HCT116 (cell line): ENCODE data around the gene ACTL6B. TPM values are rescaled to one million over a fixed set of nuclear protein-coding genes. Genes with fewer than 3 reads are reported as not detected.

ENCODE experiments used
- ATAC-seq: fragments of 200-7000 bp; cut with Tn5 transposase; 2 replicates; pipeline ENCODE4 v1.9.1; 2020; ENCODE audit warnings: mild to moderate bottlenecking, moderate library complexity
- BruUV-seq: library from RNA; stranded (reverse); fragments of 400-500 nt; replicated peaks from 2 replicates; lab custom pipeline; 2021; lab: Mats Ljungman, UMichigan
- CTCF ChIA-PET: fragments of 300-600 bp; sonication (Branson Sonifier 250); formaldehyde crosslinking; loops from one replicate; lab custom pipeline; 2021; ENCODE audit warnings: antibody characterized with exemption; lab: Charles Lee
- POLR2A ChIA-PET: fragments of 300-600, 350-600 bp; sonication (Branson Sonifier 250); formaldehyde crosslinking; loops from one replicate; lab custom pipeline; 2021; ENCODE audit warnings: antibody characterized with exemption; lab: Charles Lee
- RAD21 ChIA-PET, 2 experiments: fragments of 300-600 bp; sonication (Branson Sonifier 250); formaldehyde crosslinking; loops; one replicate each; lab custom pipeline; 2023; ENCODE audit warnings: low total read pairs in 2 of 2; ENCODE audit not compliant: uncharacterized antibody in 2 of 2, unreplicated experiment in 2 of 2, low non-redundant PET in 1 of 2; lab: Charles Lee
- DNase-seq: peaks from one replicate; pipeline ENCODE4 v3.0.0-alpha.2; 2010; ENCODE audit warnings: low read depth, low spot score
- H2AFZ ChIP-seq: fragments of 200-600 bp; shearing (Covaris generic), sonication (generic); 2 replicates; pipeline ENCODE4 v1.6.1; 2017; ENCODE audit warnings: low read depth, mixed run types, mixed read lengths, antibody characterized with exemption, low read length; ENCODE audit not compliant: poor library complexity, severe bottlenecking
- H3K27ac ChIP-seq: 2 replicates; pipeline ENCODE4 v1.5.1; 2012; ENCODE audit warnings: low read depth, low read length
- H3K27me3 ChIP-seq: fragments of 200-600 bp; sonication (generic); 2 replicates; pipeline ENCODE4 v1.6.1; 2016; ENCODE audit warnings: mixed run types, low read length, mixed read lengths; ENCODE audit not compliant: insufficient read depth
- H3K36me3 ChIP-seq, 2 experiments: fragments of 200-500 bp in 1 of 2; fragments of 200-600 bp in 1 of 2; sonication (Bioruptor generic) in 1 of 2; sonication (generic) in 1 of 2; 2 replicates each; pipeline versions ENCODE4 v1.5.1 to v1.6.1; 2014 to 2016; ENCODE audit warnings: low read length in 2 of 2, inconsistent platforms in 1 of 2, mixed read lengths in 1 of 2, mixed run types in 1 of 2; ENCODE audit not compliant: insufficient read depth in 2 of 2, control insufficient read depth in 1 of 2
- H3K4me1 ChIP-seq, 2 experiments: fragments of 200-600 bp in 1 of 2; sonication (generic) in 1 of 2; 2 replicates each; pipeline versions ENCODE4 v1.5.1 to v1.6.1; 2012 to 2017; ENCODE audit warnings: low read length in 2 of 2, inconsistent platforms in 1 of 2, mild to moderate bottlenecking in 1 of 2, mixed read lengths in 1 of 2, mixed run types in 1 of 2, moderate library complexity in 1 of 2; ENCODE audit not compliant: insufficient read depth in 2 of 2, control insufficient read depth in 1 of 2
- H3K4me2 ChIP-seq: fragments of 200-600 bp; sonication (generic); 2 replicates; pipeline ENCODE4 v1.6.1; 2017; ENCODE audit warnings: mixed run types, low read length, mixed read lengths
- H3K4me3 ChIP-seq, 2 experiments: fragments of 200-600 bp in 1 of 2; sonication (generic) in 1 of 2; replicated peaks in 1 of 2; 2 replicates each; pipeline ENCODE4 v1.5.1; 2011 to 2016; ENCODE audit warnings: low read length in 2 of 2, control low read depth in 1 of 2, low read depth in 1 of 2, mild to moderate bottlenecking in 1 of 2, mixed read lengths in 1 of 2, mixed run types in 1 of 2
- H3K79me2 ChIP-seq: fragments of 200-600 bp; sonication (generic); 2 replicates; pipeline ENCODE4 v1.6.1; 2017; ENCODE audit warnings: mild to moderate bottlenecking, mixed run types, low read length, moderate library complexity, mixed read lengths; ENCODE audit not compliant: insufficient read depth
- H3K9ac ChIP-seq: fragments of 200-600 bp; sonication (generic); 2 replicates; pipeline ENCODE4 v1.6.1; 2016; ENCODE audit warnings: low read length, mixed read lengths
- H3K9me2 ChIP-seq: fragments of 200-600 bp; sonication (generic), shearing (Covaris generic); 2 replicates; pipeline ENCODE4 v1.6.1; 2017; ENCODE audit warnings: mixed run types, mild to moderate bottlenecking, moderate library complexity; ENCODE audit not compliant: insufficient read depth
- H3K9me3 ChIP-seq, 2 experiments: fragments of 200-500 bp in 1 of 2; fragments of 200-600 bp in 1 of 2; sonication (Bioruptor generic) in 1 of 2; sonication (generic) in 1 of 2; 2 replicates each; pipeline ENCODE4 v1.6.1; 2014 to 2017; ENCODE audit warnings: low read length in 2 of 2, mixed read lengths in 2 of 2, inconsistent platforms in 1 of 2, low read depth in 1 of 2, mild to moderate bottlenecking in 1 of 2, mixed run types in 1 of 2, moderate library complexity in 1 of 2; ENCODE audit not compliant: control insufficient read depth in 1 of 2, insufficient read depth in 1 of 2
- H4K20me1 ChIP-seq: fragments of 200-600 bp; sonication (generic), shearing (Covaris generic); 2 replicates; pipeline ENCODE4 v1.6.1; 2017; ENCODE audit warnings: mixed run types, mild to moderate bottlenecking, moderate library complexity; ENCODE audit not compliant: insufficient read depth
- CBX3 ChIP-seq: IDR thresholded peaks from 2 replicates; pipeline ENCODE4 v1.6.1; 2012; ENCODE audit warnings: low read depth
- CEBPB ChIP-seq: IDR thresholded peaks from 2 replicates; pipeline ENCODE4 v1.6.1; 2012; ENCODE audit warnings: low read depth
- EGR1 ChIP-seq: IDR thresholded peaks from 2 replicates; pipeline ENCODE4 v1.6.1; 2012; ENCODE audit warnings: low read depth
- ELF1 ChIP-seq: IDR thresholded peaks from 2 replicates; pipeline ENCODE4 v1.6.1; 2012; ENCODE audit warnings: low read depth, borderline replicate concordance
- EZH2 ChIP-seq: fragments of 200-600 bp; sonication (generic); IDR thresholded peaks from 2 replicates; pipeline ENCODE4 v1.6.1; 2017; ENCODE audit warnings: antibody characterized with exemption, mixed run types
- EZH2phosphoT487 ChIP-seq: fragments of 200-600 bp; IDR thresholded peaks from 2 replicates; pipeline ENCODE4 v1.6.1; 2018; ENCODE audit warnings: antibody characterized with exemption, borderline replicate concordance
- FOSL1 ChIP-seq: IDR thresholded peaks from 2 replicates; pipeline ENCODE4 v1.6.1; 2012; ENCODE audit warnings: low read depth
- JUND ChIP-seq: IDR thresholded peaks from 2 replicates; pipeline ENCODE4 v1.6.1; 2012
- POLR2A ChIP-seq: IDR thresholded peaks from 2 replicates; pipeline ENCODE4 v1.7.0; 2011; ENCODE audit warnings: borderline replicate concordance; ENCODE audit not compliant: insufficient read depth, insufficient read length; ENCODE audit errors: extremely low read depth
- RAD21 ChIP-seq: IDR thresholded peaks from 2 replicates; pipeline ENCODE4 v1.6.1; 2012; ENCODE audit warnings: low read depth, mild to moderate bottlenecking
- SIN3A ChIP-seq: IDR thresholded peaks from 2 replicates; pipeline ENCODE4 v1.6.1; 2012; ENCODE audit warnings: low read depth
- SP1 ChIP-seq: IDR thresholded peaks from 2 replicates; pipeline ENCODE4 v1.6.1; 2012; ENCODE audit warnings: low read depth
- TCF7L2 ChIP-seq: IDR thresholded peaks from 2 replicates; pipeline ENCODE4 v1.7.0; 2011; ENCODE audit warnings: borderline replicate concordance, inconsistent platforms; ENCODE audit not compliant: insufficient read depth, insufficient read length; ENCODE audit errors: extremely low read depth
- YY1 ChIP-seq: IDR thresholded peaks from 2 replicates; pipeline ENCODE4 v1.6.1; 2011; ENCODE audit warnings: low read length, low read depth, moderate library complexity, mild to moderate bottlenecking; ENCODE audit not compliant: insufficient replicate concordance; ENCODE audit errors: extremely low read depth
- ZFX ChIP-seq: fragments of 450-650 bp; IDR thresholded peaks from 2 replicates; pipeline ENCODE4 v1.6.1; 2017
- ZNF274 ChIP-seq: fragments of 200-500 bp; sonication (Bioruptor generic); IDR thresholded peaks from 2 replicates; pipeline ENCODE4 v1.6.1; 2014; ENCODE audit warnings: mild to moderate bottlenecking, low read depth, low read length, inconsistent platforms
- intact Hi-C: fragments of 100-400 bp; cut with micrococcal nuclease; formaldehyde crosslinking; loops from 2 replicates; pipeline ENCODE4 v1.10.0; 2022
- total RNA-seq: library from RNA; stranded (reverse); gene quantifications from one replicate; pipeline ENCODE4 v1.2.1, GENCODE V29; 2021; ENCODE audit not compliant: unreplicated experiment
- TF ChIP-seq, protein P1 (sequence below): IDR thresholded peaks from 2 replicates; pipeline ENCODE4 v1.6.1; 2012
- TF ChIP-seq, protein P2 (sequence below), 3 experiments: fragments of 200-600 bp in 1 of 3; sonication (generic) in 1 of 3; IDR thresholded peaks in 2 of 3; conservative IDR thresholded peaks in 1 of 3; 2 replicates each; pipeline ENCODE4 v1.5.1; 2012 to 2017; ENCODE audit warnings: low read depth in 2 of 3, low read length in 2 of 3, antibody characterized with exemption in 1 of 3, borderline replicate concordance in 1 of 3, control low read depth in 1 of 3, mild to moderate bottlenecking in 1 of 3, mixed read lengths in 1 of 3, mixed run types in 1 of 3, moderate library complexity in 1 of 3; ENCODE audit not compliant: insufficient read depth in 1 of 3
- TF ChIP-seq, protein P3 (sequence below): IDR thresholded peaks from 2 replicates; pipeline ENCODE4 v1.6.1; 2011; ENCODE audit warnings: mild to moderate bottlenecking, low read length, moderate library complexity; ENCODE audit not compliant: insufficient replicate concordance; ENCODE audit errors: extremely low read depth

Gene ACTL6B
- total RNA-seq, 1 experiment from 2014 or later, result not detected

DNA sequence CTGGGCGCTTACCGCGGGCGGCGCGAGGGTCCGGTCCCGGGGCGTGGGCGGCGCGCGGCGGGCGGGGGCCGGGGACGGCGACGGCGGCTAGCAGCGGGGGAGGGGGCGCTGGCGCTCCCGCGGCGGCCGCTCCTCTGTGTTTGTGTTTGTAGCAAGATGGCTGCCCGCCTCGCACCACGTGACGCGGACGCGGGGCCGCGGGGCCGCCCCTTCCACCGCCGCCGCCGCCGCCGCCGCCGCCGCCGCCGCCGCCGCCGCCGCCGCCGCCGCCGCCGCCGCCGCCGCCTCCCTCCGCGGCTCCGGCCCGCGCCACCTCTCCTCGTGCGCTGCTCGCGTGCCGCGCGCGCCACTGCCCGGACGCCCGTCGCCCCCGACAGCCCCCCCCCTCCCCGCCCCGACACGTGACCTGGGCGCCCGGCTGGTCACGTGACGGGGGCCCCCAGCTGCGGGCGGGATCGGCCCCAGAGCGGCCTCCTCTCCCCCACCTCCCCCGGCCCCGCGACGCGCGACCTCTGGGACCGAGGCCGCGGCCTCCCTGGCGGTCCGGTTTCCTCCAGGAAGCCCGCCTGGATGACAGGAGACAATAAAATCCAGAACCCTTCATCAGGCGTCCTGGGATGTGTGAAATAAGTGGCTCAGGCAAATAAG, 38.0 kb upstream of the ACTL6B start, which contains the start of gene GIGYF1:
Gene GIGYF1 (minus strand): TSS at position 153 of the 648 bp plus-strand sequence. CDS start 6,012 bp downstream, outside the sequence.
- RAD21 ChIA-PET, result no interaction called here

More for the DNA sequence above, 38.0 kb upstream of the ACTL6B start, which contains the start of gene GIGYF1:
- no peak for TF ChIP-seq CEBPB
- no peak for TF ChIP-seq EGR1
- TF ChIP-seq SIN3A, result no peak
- no peak for TF ChIP-seq FOSL1
- TF ChIP-seq ZNF274, result no peak
- TF ChIP-seq, protein P1, sequence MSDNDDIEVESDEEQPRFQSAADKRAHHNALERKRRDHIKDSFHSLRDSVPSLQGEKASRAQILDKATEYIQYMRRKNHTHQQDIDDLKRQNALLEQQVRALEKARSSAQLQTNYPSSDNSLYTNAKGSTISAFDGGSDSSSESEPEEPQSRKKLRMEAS, result peak; percentile 67
- no peak for TF ChIP-seq JUND
- TF ChIP-seq, protein P2, sequence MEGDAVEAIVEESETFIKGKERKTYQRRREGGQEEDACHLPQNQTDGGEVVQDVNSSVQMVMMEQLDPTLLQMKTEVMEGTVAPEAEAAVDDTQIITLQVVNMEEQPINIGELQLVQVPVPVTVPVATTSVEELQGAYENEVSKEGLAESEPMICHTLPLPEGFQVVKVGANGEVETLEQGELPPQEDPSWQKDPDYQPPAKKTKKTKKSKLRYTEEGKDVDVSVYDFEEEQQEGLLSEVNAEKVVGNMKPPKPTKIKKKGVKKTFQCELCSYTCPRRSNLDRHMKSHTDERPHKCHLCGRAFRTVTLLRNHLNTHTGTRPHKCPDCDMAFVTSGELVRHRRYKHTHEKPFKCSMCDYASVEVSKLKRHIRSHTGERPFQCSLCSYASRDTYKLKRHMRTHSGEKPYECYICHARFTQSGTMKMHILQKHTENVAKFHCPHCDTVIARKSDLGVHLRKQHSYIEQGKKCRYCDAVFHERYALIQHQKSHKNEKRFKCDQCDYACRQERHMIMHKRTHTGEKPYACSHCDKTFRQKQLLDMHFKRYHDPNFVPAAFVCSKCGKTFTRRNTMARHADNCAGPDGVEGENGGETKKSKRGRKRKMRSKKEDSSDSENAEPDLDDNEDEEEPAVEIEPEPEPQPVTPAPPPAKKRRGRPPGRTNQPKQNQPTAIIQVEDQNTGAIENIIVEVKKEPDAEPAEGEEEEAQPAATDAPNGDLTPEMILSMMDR (IDR thresholded peaks at IDR 0.05 in 2 of 3, conservative IDR thresholded peaks at IDR 0.05 in 1 of 3; ENCODE audit: borderline replicate concordance in 1 of 3, insufficient read depth in 1 of 3, low read depth in 2 of 3, low read length in 2 of 3), result no peak
- TF ChIP-seq ELF1, result no peak
- TF ChIP-seq POLR2A, result no peak
- TF ChIP-seq EZH2phosphoT487, result no peak
- no peak for TF ChIP-seq SP1
- no peak for TF ChIP-seq TCF7L2
- TF ChIP-seq CBX3, result no peak
- peak; percentile 74 for TF ChIP-seq YY1
- no peak for TF ChIP-seq EZH2
- TF ChIP-seq, protein P3, sequence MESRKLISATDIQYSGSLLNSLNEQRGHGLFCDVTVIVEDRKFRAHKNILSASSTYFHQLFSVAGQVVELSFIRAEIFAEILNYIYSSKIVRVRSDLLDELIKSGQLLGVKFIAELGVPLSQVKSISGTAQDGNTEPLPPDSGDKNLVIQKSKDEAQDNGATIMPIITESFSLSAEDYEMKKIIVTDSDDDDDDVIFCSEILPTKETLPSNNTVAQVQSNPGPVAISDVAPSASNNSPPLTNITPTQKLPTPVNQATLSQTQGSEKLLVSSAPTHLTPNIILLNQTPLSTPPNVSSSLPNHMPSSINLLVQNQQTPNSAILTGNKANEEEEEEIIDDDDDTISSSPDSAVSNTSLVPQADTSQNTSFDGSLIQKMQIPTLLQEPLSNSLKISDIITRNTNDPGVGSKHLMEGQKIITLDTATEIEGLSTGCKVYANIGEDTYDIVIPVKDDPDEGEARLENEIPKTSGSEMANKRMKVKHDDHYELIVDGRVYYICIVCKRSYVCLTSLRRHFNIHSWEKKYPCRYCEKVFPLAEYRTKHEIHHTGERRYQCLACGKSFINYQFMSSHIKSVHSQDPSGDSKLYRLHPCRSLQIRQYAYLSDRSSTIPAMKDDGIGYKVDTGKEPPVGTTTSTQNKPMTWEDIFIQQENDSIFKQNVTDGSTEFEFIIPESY, result no peak
- no peak for TF ChIP-seq RAD21
- 0 out of 2 replicates have a peak, but pooled peaks have one; percentile 24 for TF ChIP-seq ZFX
- TF ChIP-seq, all 23 proteins: peak for 3
- H3K4me3 ChIP-seq, result peak within 1 kb of the TSS; percentile 87 to 89
- H3K36me3 ChIP-seq, result no peaks in the 10 kb centered on the region
- peaks cover 45% of the 10 kb centered on the region for H3K79me2 ChIP-seq
- intact Hi-C loops, result loop anchor here (5.0 kb wide), 1 partner anchor 62 kb away; no protein-coding TSS in a partner anchor
- no peaks in the 10 kb centered on the region for H3K9me3 ChIP-seq
- peak within 1 kb of the TSS; percentile 74 for H3K4me2 ChIP-seq
- H3K4me1 ChIP-seq, result peaks cover 18 to 33% of the 10 kb centered on the region in 2 experiments; a peak in 3 of 4 replicates
- no TSS peak for BruUV-seq
- peak within 1 kb of the TSS; percentile 92 for H3K9ac ChIP-seq
- H4K20me1 ChIP-seq, result no peaks in the 10 kb centered on the region
- ChIA-PET POLR2A (interaction anchor here (1.1 to 1.6 kb wide), 2 partner anchors 12 to 215 kb away, joined by 3 read pairs; partner anchors contain the start of genes POP7 and TSC22D4), CTCF (interaction anchor here (0.6 to 5.1 kb wide), 3 partner anchors 11 to 225 kb away, joined by 3 to 25 read pairs (median 3); partner anchors contain the start of genes MOSPD3 and POP7)
- no peaks in the 10 kb centered on the region; the same call in 1 of the 2 replicates for H3K27me3 ChIP-seq
- H3K9me2 ChIP-seq, result no peaks in the 10 kb centered on the region
- ATAC-seq (peak; percentile 57), DNase-seq (no peak)
- H3K27ac ChIP-seq, result peak within 1 kb of the TSS; percentile 90
- H2AFZ ChIP-seq, result peak within 1 kb of the TSS; percentile 85
